HG02642 (cell line): Measurements from ENCODE around the gene TRNP1.

ENCODE experiments used
- ATAC-seq: cut with Tn5 transposase; IDR thresholded peaks from one replicate; pipeline ENCODE4 v1.9.1; 2021; ENCODE audit warnings: mild to moderate bottlenecking; ENCODE audit not compliant: unreplicated experiment, poor library complexity

TRNP1 gene

DNA sequence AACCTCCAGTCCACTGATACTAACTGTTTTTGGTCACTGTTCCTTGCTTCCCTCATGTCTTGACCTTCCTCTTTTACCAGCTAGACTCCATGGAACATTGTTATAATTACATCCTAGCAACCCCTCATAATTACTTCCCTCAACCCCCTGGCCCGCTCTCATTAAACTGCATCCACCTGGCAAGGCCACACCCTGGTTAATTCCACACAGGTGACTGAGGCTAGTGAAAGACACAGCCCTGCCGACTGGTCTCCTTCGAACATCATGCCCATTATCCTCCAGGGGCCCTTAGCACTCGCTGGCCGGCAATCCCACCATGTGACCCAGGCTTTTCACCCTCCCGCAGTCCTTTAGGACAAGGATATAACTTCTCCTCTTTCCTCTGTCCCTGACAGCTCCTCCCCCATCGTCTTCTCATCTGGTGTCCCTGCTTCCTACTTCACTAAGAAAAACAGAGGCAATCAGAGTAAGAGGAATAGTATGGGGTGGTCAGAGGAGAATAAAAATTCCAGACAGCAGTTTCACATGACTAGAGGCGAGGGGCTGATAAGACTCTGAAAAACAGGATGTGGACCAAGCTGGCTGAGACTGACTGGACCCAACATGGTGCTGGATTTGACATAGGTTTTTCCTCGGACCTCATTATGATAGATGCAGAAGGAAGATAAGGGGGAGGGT, 28.0 kb downstream of the TRNP1 start:
- ATAC-seq, result no peak

DNA sequence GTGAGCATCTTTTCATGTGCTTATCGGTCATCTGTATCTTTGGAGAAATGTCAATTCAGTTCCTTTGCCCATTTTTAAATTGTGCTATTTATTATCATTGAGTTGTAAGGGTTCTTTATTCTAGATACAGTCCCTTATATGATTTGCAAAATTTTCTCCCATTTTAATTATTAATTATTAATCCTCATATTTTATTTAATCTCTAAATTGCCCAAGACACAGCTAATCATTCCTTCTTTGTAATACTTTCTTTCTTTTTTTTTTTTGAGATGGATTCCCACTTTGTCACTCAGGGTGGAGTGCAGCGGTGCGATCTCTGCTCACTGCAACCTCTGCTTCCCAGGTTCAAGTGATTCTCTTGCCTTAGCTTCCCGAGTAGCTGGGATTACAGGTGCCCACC, 32.2 kb downstream of the TRNP1 start:
- ATAC-seq, result no peak

DNA sequence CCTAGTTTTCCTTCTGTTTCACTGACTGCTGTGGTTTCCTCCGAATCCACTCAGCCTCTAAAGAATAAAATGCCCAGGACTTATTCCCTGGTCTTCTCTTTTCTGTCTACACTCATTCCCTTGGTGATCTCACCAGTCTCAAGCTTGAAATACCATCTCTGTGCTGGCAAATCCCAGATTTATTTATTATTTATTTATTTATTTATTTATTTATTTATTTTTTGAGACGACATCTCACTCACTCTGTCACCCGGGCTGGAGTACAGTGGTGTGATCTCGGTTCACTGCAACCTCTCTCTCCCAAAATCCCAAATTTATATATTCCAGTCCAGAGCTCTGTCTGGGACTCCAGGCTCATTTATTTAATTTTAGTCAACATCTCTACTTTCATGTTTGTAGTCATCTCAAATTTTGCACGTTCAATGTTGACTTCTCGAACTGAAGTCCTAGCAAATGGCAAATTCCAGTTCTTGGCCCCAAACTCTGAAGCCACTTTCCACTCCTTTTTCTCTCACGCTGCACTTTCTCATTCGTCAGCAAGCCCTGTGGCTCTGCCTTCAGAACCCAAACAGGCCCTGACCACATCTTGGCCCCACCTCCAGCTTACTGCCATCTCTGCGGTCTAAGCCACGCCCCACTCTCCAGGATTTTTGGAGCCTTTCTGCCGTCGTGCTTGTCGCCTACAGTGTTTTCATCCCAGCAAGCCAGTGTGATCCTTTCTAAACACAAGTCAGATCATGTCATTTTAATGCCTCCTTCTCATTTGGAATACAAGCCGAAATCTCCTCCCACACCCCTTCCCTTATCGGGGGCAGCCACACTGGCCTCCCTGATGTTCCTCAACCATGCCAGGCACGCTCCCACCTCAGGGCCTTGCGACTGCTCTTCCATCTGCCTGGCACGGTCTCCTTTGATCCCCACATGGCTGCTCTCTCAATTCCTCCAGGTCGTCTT, 33.4 kb downstream of the TRNP1 start:
- no peak for ATAC-seq

DNA sequence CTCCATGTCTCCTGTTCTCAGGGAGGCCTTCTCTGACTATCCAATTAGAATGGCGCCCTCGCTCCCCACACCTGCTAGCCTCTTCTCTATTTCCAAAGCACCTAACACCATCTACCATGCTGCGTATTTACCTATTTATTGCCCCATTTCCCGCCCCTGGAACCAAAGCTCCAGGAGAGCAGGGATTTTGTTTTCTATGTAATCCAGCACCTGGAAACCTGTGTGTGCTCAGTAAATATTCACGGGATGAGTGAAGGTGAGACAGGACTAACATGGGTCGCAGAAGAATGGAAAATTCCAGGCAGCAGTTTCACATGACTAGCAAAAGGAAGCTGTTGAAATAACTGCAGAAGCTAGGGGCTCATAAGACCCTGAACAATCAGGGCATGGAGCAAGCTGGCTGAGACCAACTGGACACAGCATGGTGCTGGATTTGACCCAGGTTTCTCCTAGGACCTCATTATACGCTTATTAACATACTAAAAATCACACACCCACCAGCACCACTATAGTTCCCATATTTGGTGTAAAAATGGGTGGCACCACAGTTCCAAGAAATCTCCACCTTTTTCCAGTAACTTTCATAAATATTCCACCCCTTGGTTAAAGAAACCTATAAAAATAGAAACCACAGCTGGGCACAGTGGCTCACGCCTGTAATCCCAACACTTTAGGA, 34.2 kb downstream of the TRNP1 start:
- no peak for ATAC-seq

DNA sequence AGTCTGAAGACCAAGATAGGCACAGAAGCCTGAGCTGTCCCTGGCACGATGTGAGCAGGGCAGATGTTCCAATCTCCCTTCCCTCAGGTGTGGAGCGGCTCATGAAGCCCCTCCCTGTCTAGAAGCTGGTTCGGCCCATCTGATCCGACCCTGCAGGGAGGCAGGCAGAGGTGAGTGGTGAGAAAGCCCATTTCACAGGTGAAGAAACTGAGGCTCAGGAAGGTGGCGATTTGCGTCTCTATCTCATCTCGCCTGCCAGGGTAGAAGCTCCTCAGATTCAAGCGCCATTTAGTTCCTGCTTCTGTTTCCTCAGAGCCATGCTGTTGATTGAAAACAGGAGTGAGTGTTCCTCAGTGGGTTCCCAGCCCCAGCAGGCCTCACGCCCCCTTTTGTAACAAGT, 36.0 kb downstream of the TRNP1 start:
- no peak for ATAC-seq

DNA sequence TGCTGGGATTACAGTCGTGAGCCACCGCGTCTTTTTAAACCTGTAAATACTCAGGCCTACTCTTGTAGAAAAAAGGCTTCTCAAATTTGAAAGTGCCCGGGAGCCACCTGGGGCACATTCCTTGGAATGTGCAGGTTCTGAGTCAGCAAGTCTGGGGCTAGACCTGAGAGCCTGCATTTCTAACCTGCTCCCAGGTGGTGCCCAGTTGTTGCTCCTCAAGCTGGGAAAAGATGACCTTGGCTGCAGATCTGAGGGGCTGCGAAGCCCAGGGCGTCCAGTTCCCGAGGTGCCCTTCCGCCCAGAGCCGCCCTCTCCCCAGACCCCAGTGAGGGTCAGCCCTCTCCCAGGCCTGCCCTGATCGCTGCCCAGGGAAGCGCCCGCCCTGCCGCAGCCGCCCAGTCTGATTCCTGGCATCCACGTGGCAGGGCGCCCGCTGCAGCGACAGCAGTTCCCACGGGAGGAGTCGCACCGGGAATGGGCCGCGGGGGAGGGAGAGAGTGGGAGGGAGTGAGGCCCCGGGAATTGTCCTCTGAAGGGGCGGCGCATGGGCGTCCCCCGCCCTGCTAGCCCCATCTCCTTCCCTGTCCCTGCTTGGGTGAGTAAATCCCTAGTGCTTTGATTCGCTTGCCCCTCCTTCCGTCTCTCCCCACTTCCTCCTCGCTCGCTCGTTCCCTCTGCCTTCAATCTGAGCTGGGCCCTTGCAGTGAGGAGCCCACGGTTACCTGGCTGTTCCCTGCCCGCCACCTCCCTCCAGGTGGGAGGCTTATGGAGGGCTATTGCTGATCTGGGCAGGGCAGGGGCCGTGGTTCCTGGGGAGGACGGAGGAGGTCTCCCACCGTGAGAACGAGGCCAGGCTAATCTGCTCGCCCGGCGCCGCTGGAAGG, 38.0 kb downstream of the TRNP1 start:
- ATAC-seq, result no peak

DNA sequence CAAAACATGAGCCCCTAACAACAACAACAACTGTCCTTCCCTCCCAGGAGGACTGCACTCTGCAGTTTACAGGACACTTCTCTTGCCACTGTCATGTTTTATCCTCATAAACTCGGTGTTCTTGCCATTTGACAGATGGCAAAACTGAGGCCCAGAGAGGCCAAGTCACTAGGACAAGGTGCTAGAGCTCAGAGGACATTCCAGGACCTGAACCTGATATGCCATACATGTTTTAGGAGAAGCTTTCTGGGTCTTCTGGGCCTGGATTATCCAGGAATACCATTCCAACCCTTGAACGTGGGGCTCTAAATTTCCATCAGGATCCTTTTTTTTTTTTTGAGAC, 38.6 kb downstream of the TRNP1 start:
- no peak for ATAC-seq

DNA sequence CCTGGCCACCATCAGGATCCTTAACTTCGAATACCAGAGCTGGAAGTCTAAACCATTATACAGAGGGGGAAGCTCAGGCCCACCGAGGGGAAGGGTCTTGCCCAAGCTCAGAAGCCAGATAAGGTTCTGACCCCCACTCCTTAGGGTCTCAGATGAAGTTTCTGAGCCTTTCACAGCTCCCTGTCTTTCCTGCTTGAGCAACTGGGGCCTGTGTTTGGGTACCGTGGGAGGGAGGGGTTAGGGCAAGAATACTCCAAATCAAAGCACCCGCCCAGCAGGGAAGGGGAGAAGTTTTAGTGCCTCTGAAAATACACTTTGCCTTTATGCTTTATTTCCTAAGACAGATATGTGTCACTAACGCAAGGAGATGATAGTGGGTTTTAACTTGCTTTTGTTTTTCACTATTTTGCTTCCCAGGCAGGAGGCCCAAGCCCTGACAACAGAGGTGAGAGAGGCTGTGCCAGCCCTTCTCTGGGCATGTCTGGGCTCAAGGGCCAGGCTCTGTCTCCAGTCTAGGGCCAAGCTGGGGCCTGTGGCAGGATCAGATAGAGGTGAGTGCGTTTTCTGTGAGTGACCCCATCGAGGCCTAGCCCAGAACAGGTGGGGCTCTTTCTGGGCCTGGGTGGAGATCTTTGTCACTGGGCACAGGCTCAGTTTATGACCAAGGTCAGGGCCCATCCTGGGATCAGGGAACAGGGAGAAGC, 39.7 kb downstream of the TRNP1 start:
- no peak for ATAC-seq

DNA sequence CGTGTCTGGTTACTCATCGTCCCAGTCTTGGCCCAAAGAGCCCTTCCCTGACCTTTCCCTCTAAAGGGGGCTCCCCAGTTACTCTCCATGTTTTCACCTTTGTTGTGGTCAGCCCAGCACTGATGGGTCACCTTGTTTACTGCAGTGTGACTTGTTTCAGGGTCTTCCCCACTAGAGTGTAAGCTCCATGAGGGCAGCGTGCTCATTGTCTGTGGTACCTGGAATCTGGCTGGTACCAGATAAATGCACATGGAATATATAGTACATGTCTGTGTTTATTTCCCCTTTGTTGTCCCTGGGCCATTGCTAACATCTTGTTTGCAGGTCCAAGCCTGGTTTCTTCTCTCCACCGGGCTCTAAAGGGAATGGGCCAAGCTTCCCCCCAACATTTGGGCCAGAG, 41.9 kb downstream of the TRNP1 start:
- no peak for ATAC-seq

DNA sequence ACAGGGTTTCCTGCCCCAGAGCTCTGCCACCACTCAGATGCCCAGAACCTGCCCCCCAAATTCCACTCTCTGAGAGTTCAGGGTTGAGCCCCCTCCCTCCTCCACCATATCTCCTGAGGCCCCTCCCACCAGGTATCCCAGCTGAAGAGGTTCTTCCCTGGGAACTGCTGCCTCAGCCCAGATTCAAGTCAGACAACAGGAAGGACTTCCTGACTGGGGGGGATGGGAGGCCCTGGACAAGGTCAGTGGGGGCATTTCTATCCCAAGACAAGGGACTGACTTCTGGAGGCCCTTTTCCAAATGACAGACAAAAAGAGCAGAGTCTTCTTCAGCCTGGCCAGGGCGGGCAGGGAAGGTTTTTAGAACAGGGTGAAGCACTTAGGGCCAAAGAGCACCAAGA, 43.2 kb downstream of the TRNP1 start:
- no peak for ATAC-seq

DNA sequence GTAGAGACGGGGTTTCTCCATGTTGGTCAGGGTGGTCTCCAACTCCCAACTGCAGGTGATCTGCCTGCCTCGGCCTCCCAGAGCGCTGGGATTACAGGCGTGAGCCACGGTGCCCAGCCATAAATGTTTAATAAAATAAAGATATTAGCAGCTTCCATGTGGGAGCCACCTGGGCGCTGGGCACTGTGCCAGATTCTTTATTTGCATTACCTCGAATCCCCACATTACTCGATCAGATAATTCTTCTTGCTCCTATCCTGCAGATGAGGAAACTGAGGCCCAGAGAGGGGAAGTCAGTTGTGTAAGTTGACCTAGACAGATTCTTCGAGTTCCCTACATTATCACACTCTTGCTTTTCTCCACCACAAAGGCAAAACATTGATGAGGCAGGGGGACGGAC, 44.0 kb downstream of the TRNP1 start:
- ATAC-seq, result no peak

DNA sequence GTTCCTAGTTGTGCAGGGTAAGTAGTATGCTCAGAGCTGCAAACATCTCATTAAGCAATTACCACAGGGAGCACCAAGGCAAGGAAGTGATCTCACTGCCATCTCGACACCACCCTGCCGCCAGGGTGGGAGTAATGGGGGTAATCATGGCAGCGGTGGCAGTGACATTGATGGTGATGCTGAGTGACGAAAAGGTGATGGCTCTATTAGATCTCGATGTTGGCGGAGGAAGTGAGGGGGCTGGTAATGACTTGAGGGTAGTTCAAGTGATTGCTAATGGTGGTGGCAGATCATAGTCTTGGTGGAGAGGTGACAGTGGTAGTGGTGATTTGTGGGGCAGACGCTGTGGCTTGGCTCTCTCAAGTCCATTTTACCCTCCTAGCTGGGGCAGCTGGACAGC, 44.5 kb downstream of the TRNP1 start:
- no peak for ATAC-seq

DNA sequence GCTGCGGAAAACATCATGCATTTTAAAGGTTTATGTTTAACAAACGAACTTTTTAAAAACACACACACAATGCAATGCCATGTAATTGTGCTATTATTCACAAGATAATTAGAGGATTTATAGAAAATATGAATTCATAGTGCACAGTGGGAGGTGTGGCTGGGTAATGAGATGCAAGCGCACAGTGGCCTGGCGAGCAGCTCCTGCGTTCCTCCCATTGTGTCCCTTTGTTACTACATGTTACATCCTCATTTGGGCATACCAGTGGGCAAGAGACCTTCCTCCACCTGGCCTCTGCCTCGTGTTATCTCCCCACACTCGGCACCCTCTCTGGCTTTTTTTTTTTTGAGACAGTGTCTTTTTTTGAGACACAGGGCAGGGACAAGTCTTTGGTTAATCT, 49.2 kb downstream of the TRNP1 start:
- ATAC-seq, result no peak

DNA sequence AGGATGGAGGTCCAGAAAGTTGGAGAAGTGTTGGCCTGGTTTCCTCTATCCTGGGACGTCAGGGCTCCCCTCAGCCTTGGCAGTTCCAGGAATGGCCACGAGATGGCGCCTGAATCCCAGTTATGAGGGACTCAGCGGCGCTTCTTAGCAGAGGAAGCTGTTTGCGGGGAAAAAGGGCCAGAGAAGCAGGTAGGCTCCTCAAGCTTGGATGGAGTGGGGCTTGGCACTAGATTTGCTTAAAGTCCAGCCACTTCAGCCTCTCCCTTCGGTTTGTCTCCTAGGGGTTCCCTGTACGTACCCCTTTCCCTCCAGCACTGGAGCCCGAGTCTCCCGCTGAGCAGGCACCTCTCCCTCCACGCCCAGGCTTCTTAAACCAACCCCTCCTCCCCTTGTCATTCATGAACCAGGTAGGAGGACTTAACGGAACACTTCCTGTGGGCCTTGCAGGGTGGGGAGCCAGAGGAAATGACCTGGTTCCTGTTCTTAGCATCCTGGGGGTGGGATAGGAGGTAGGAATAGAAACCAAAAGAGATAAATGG, 51.2 kb downstream of the TRNP1 start:
- peak; percentile 59 for ATAC-seq

DNA sequence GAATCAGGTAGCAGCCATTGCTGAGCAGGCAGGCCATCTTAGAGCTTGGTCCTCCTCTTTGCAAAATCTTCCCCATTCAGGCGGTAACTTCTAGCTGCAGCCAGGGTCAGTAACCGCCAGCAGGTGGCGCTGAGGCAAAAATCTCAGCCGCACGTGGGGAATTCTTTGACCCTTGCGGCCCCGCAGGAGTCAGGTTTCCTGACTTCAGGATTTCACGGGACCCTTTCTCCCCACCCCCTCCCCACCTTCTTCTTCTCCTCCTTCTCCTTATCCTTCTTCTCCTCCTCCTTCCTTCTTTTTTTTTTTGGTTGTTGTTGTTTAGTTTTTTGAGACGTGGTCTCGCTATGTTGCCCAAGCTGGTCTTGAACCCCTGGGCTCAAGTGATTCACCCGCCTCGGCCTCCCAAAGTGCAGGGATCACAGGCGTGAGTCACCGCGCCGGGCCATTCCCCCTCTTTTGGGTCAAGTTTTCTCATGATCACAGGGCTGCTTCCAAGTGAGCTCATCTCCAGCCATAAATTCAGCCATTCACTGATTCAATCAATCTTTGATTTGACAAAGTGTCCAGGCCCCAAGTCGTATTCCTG, 52.6 kb downstream of the TRNP1 start:
- no peak for ATAC-seq

DNA sequence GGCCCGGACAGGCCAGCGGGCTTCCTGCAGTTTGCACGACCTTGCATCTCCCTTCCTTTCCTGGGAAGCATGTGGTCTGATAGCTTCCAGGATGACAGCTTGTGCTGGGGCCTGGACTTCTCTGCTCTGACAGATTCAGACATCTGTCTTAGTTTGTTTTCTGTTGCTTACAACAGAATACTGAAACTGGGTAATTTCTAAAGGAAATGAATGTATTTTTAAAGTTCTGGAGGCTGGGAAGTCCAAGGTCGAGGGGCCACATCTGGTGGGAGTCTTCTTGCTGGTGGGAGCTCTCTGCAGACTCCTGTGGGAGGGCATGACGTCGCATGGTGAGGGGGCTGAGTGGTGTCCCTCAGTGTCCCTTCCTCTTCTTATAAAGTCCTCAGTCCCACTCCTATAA, 54.4 kb downstream of the TRNP1 start:
- no peak for ATAC-seq

DNA sequence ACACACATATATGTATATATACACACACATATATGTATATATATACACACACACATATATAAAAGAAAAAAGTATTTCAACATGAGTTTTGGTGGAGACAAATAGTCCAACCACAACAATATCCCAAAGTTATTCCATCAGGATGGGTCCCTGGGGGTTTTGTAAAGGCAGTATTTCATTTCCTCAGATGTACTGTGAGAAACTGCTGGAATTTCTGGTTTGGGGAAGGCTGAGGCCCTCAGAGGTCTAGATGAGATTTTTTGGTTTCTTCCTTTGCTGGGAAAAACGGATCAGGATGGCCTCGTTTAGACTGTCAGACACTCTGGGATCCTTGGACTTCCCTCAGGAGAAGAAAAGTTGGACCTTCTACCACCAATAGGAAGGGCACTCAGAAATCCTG, 55.6 kb downstream of the TRNP1 start:
- no peak for ATAC-seq

DNA sequence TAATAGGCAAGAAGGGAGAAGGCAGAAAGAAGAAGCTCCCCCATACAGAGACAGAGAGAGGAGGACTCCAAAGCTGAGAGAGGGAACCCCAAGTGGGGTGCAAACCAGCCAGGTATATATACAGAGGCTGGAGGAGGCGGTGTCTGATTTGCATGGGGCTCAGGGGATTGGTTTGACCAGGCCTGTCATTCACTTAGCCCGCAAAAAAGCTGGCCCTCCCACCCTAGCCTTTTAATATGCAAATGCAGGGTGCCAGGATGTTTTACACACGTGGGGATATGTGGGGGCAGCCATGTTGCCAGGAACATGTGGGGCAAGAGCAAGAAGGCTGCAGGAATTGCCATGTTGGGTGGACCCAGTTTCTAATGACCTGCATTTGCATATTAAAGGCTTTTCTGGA, 56.1 kb downstream of the TRNP1 start:
- ATAC-seq, result no peak
